ENCODE results near the gene PCP4.

GRCh38 chr21:39881661-39882060, 14.4 kb downstream of the PCP4 start:
- no peak for TF ChIP-seq CTCF (conservative IDR thresholded peaks at IDR 0.05 in 1 of 2, IDR thresholded peaks at IDR 0.05 in 1 of 2; ENCODE audit: extremely low read depth in 1 of 2, insufficient read depth in 1 of 2, low read depth in 1 of 2, low read length in 2 of 2)
- TF ChIP-seq EZH2 (IDR thresholded peaks at IDR 0.05; ENCODE audit: borderline replicate concordance, low read length) = no peak
